Keratinocyte (primary cell): ENCODE results near the gene DNAH11.

Experiments used
- EZH2 ChIP-seq: IDR thresholded peaks from one replicate; pipeline ENCODE4 v1.6.1; 2012; ENCODE audit warnings: inconsistent platforms, mild to moderate bottlenecking, low read length, moderate library complexity
- TF ChIP-seq, protein P1 (sequence below), 3 experiments: IDR thresholded peaks in 1 of 3; conservative IDR thresholded peaks in 1 of 3; optimal IDR thresholded peaks in 1 of 3; 2 replicates in 2 of 3; 3 replicates in 1 of 3; pipeline versions ENCODE3 to v1.5.1; 2011; ENCODE audit warnings: low read length in 3 of 3, mild to moderate bottlenecking in 3 of 3, moderate library complexity in 2 of 3, control low read depth in 1 of 3, inconsistent platforms in 1 of 3; ENCODE audit not compliant: insufficient read depth in 2 of 3; ENCODE audit errors: extremely low read depth in 1 of 3

DNA sequence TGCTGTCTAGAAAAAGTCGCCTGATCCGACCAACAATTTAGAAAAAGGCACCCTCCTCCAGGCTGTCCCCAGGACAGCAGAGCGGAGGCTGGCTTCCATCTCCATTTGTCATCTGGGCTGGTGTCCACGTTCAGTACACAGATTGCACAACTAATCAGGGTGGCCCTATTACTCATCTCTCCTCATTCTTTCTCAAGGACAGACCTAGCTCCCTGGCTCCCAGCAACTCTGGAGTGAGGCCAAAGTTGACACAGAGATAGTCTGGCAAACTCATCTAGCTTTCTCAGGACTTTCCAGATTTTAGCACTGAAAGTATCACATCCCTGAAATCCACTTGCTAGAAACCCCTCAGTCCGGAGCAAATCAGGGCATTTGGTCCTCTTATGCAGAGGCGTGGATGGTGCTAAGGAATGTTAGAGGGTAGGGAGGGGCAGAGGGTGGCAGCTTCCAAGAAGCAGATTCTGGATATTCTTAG is 75.1 kb downstream of the DNAH11 start:
- TF ChIP-seq, protein P1, sequence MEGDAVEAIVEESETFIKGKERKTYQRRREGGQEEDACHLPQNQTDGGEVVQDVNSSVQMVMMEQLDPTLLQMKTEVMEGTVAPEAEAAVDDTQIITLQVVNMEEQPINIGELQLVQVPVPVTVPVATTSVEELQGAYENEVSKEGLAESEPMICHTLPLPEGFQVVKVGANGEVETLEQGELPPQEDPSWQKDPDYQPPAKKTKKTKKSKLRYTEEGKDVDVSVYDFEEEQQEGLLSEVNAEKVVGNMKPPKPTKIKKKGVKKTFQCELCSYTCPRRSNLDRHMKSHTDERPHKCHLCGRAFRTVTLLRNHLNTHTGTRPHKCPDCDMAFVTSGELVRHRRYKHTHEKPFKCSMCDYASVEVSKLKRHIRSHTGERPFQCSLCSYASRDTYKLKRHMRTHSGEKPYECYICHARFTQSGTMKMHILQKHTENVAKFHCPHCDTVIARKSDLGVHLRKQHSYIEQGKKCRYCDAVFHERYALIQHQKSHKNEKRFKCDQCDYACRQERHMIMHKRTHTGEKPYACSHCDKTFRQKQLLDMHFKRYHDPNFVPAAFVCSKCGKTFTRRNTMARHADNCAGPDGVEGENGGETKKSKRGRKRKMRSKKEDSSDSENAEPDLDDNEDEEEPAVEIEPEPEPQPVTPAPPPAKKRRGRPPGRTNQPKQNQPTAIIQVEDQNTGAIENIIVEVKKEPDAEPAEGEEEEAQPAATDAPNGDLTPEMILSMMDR (optimal IDR thresholded peaks at IDR 0.05 in 1 of 3, IDR thresholded peaks at IDR 0.05 in 1 of 3, conservative IDR thresholded peaks at IDR 0.05 in 1 of 3; ENCODE audit: extremely low read depth in 1 of 3, insufficient read depth in 2 of 3, low read length in 3 of 3), result no peak
- TF ChIP-seq EZH2, result no peak
